MCF 10A (cell line): ENCODE measurements around the gene ZBED5. TPM values are rescaled to one million over a fixed set of nuclear protein-coding genes. Genes with fewer than 3 reads are reported as not detected.

Experiments
- BruUV-seq: library from RNA; stranded (reverse); fragments of 400-500 nt; replicated peaks from 2 replicates; lab custom pipeline; 2021; lab: Mats Ljungman, UMichigan
- CTCF ChIA-PET: fragments of 300-600 bp; sonication (Branson Sonifier 250); formaldehyde crosslinking; extraction: SDS; loops from one replicate; lab custom pipeline; 2021; ENCODE audit warnings: antibody characterized with exemption, inconsistent platforms; lab: Yijun Ruan, JAX
- POLR2A ChIA-PET: fragments of 300-600, 350-650 bp; sonication (Branson Sonifier 250); formaldehyde crosslinking; extraction: SDS; loops from one replicate; lab custom pipeline; 2020; ENCODE audit warnings: antibody characterized with exemption, inconsistent platforms; lab: Yijun Ruan, JAX
- DNase-seq: peaks from one replicate; pipeline ENCODE4 v3.0.0-alpha.2; 2018; ENCODE audit not compliant: unreplicated experiment
- H3K27ac Mint-ChIP-seq: one replicate; pipeline ENCODE4 v1.8.0; 2022; ENCODE audit warnings: mild to moderate bottlenecking, low read depth, mixed read lengths; ENCODE audit not compliant: unreplicated experiment
- H3K27me3 Mint-ChIP-seq: one replicate; pipeline ENCODE4 v1.8.0; 2022; ENCODE audit warnings: mixed read lengths; ENCODE audit not compliant: insufficient read depth, unreplicated experiment
- H3K36me3 Mint-ChIP-seq: one replicate; pipeline ENCODE4 v1.8.0; 2022; ENCODE audit warnings: mild to moderate bottlenecking, moderate library complexity, mixed read lengths; ENCODE audit not compliant: insufficient read depth, unreplicated experiment
- H3K4me1 Mint-ChIP-seq: one replicate; pipeline ENCODE4 v1.8.0; 2022; ENCODE audit warnings: mixed read lengths; ENCODE audit not compliant: insufficient read depth, unreplicated experiment
- H3K4me3 Mint-ChIP-seq: one replicate; pipeline ENCODE4 v1.8.0; 2022; ENCODE audit warnings: mild to moderate bottlenecking, moderate library complexity, mixed read lengths; ENCODE audit not compliant: unreplicated experiment
- H3K9me3 Mint-ChIP-seq: one replicate; pipeline ENCODE4 v1.8.0; 2022; ENCODE audit warnings: mixed read lengths; ENCODE audit not compliant: unreplicated experiment
- intact Hi-C: fragments of 100-400 bp; cut with micrococcal nuclease; formaldehyde crosslinking; loops from 2 replicates; pipeline ENCODE4 v1.14.1; 2022
- total RNA-seq: library from RNA; stranded (reverse); gene quantifications from 2 replicates; pipeline ENCODE4 v1.2.3, GENCODE V29; 2022
- TF ChIP-seq, protein P1 (sequence below): fragments of 200-600 bp; IDR thresholded peaks from one replicate; pipeline ENCODE4 v1.8.0; 2022; ENCODE audit warnings: antibody characterized with exemption, mild to moderate bottlenecking; ENCODE audit not compliant: unreplicated experiment

The ZBED5 gene
- total RNA-seq, 1 experiment from 2014 or later = 38.9 TPM

DNA sequence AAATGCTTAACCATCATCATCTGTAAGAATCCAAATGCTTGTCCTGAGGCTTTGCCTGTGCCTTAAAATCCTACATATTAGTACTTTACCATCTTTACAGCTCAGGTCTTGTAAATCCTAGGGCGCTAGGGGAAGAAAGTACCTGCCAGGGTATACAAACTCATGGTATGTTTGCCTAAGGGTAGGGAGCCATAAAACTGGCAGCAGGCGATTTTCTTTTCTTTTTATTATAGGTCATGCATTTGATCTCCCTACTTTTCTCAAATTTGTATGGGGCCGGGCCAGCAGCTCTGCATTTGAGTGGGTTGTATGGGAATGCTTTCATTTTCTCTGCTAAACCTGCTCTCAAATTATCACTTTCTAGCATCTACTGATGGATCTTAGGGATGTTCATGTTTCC lies 24.0 kb upstream of the ZBED5 start:
- no peak for DNase-seq
- H3K27ac Mint-ChIP-seq = no peak overlapping the region
- CTCF ChIA-PET = no interaction called here
- peaks cover 12% of the 10 kb centered on the region for H3K36me3 Mint-ChIP-seq
- H3K4me3 Mint-ChIP-seq = no peak overlapping the region
- TF ChIP-seq, protein P1, sequence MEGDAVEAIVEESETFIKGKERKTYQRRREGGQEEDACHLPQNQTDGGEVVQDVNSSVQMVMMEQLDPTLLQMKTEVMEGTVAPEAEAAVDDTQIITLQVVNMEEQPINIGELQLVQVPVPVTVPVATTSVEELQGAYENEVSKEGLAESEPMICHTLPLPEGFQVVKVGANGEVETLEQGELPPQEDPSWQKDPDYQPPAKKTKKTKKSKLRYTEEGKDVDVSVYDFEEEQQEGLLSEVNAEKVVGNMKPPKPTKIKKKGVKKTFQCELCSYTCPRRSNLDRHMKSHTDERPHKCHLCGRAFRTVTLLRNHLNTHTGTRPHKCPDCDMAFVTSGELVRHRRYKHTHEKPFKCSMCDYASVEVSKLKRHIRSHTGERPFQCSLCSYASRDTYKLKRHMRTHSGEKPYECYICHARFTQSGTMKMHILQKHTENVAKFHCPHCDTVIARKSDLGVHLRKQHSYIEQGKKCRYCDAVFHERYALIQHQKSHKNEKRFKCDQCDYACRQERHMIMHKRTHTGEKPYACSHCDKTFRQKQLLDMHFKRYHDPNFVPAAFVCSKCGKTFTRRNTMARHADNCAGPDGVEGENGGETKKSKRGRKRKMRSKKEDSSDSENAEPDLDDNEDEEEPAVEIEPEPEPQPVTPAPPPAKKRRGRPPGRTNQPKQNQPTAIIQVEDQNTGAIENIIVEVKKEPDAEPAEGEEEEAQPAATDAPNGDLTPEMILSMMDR = no peak
- H3K4me1 Mint-ChIP-seq = peaks cover 10% of the 10 kb centered on the region
- intact Hi-C loops = no loop called here
- BruUV-seq = no TSS peak
- H3K27me3 Mint-ChIP-seq = no peaks in the 10 kb centered on the region
- POLR2A ChIA-PET = interaction anchor here (1.1 to 6.0 kb wide), 3 partner anchors 14 to 24 kb away, joined by 3 to 43 read pairs (median 16); partner anchors contain the start of gene ZBED5
- H3K9me3 Mint-ChIP-seq = no peaks in the 10 kb centered on the region

DNA sequence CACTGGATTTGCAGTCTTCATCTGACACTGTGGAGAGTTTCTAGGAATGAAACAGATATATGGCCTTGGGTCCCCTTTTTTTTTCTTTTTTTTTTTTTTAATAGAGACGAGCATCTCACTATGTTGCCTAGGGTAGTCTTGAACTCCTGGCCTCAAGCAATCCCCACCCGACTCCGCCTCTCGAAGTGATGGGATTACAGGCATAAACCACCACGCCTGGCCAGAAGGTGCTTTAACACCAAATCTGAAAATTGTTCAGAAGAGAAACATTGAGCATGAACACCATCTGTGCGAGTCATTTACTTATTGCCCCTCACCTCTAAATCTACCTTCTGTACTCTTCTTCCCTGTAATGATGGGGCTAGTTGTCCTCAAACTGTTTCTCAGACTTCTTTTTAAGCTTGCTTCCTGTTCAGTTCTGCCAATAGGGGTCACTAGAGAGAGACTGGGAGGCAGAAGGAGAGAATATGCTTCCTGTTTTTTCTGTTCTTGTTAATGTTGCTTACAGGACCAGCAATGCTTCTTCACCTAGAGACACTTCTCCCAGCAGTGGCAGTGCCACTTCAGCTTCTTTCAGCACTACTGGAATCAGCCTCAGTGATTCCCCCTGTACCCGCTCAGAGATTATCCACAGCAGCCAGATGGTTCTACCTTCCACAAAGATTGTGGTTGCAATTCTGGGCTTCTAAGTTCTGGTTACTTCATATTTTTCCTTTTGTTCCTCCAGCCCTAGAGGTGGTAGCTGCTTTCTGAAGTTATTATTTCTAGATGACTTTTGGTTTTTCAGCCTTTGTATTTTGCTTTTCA lies 20.8 kb upstream of the ZBED5 start:
- POLR2A ChIA-PET = interaction anchor here (1.0 to 6.0 kb wide), 6 partner anchors 9 to 70 kb away, joined by 3 to 43 read pairs (median 10); partner anchors contain the start of genes EIF4G2 and ZBED5
- BruUV-seq = no TSS peak
- peak; percentile 73 for DNase-seq

DNA sequence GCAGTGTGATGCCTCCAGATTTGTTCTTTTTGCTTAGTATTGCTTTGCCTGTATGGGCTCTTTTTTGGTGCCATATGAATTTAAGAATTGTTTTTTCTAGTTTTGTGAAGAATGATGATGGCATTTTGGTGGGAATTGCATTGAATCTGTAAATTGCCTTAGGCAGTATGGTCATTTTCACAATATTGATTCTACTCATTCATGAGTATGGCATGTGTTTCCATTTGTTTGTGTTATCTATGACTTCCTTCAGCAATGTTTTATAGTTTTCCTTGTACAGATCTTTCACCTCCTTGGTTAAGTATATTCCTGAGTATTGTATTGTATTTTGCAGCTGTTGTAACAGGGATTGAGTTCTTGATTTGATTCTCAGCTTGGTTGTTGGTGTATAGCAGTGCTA lies 18.3 kb upstream of the ZBED5 start:
- TF ChIP-seq, protein P1 = no peak
- Mint-ChIP-seq H3K27ac (peak overlapping the region; percentile 80), H3K36me3 (peaks cover 23% of the 10 kb centered on the region), H3K4me1 (peaks cover 26% of the 10 kb centered on the region), H3K9me3 (peaks cover 14% of the 10 kb centered on the region), H3K4me3 (no peak overlapping the region), H3K27me3 (no peaks in the 10 kb centered on the region)
- ChIA-PET CTCF (interaction anchor here (1.2 kb wide), 1 partner anchor 84 kb away, joined by 3 read pairs; no protein-coding TSS in a partner anchor), POLR2A (interaction anchor here (0.8 to 6.0 kb wide), 4 partner anchors 17 to 67 kb away, joined by 3 to 43 read pairs (median 5); partner anchors contain the start of gene EIF4G2)
- intact Hi-C loops = loop anchor here (5.0 kb wide), 1 partner anchor 56 kb away; no protein-coding TSS in a partner anchor
- no peak for DNase-seq
- BruUV-seq = no TSS peak

More for the DNA sequence above, 20.8 kb upstream of the ZBED5 start:
- Mint-ChIP-seq H3K4me3 (no peak overlapping the region), H3K27me3 (no peaks in the 10 kb centered on the region), H3K36me3 (peaks cover 13% of the 10 kb centered on the region), H3K27ac (no peak overlapping the region), H3K9me3 (no peaks in the 10 kb centered on the region), H3K4me1 (peaks cover 26% of the 10 kb centered on the region)
- CTCF ChIA-PET = interaction anchor here (0.6 to 3.2 kb wide), 17 partner anchors 9 to 1766 kb away, joined by 3 to 15 read pairs (median 4); no protein-coding TSS in a partner anchor
- TF ChIP-seq, protein P1 = peak; percentile 57
- intact Hi-C loops = loop anchor here (5.0 kb wide), 1 partner anchor 54 kb away; no protein-coding TSS in a partner anchor
